ENCODE data around the gene CACNA1A.
"Not testable (repeated sequence)": the region's sequence is repeated elsewhere in the genome, so short reads cannot be mapped to it uniquely, and the experiment has no call there.

CACNA1A gene

GRCh38 chr19:13506471-13506820, at the start of gene CACNA1A:
CACNA1A (minus strand) TSS chr19:13506479; CDS start chr19:13506224, 255 bp downstream.
- DNase-seq = no peak

GRCh38 chr19:13554506-13555240, 48.4 kb upstream of the CACNA1A start:
- no peak for DNase-seq

- DNase-seq = no peak
These were observed 47.7 kb upstream of the CACNA1A start for GRCh38 chr19:13553880-13554400.

GRCh38 chr19:13548131-13548530, 41.9 kb upstream of the CACNA1A start:
- no peak for DNase-seq

GRCh38 chr19:13547102-13547501, 40.8 kb upstream of the CACNA1A start:
- no peak for DNase-seq

GRCh38 chr19:13544423-13544822, 38.1 kb upstream of the CACNA1A start:
- DNase-seq = no peak

- DNase-seq = no peak
These were observed 35.3 kb upstream of the CACNA1A start for GRCh38 chr19:13541554-13541953.

GRCh38 chr19:13539332-13539731, 33.1 kb upstream of the CACNA1A start:
- DNase-seq = no peak

GRCh38 chr19:13538601-13539253, 32.4 kb upstream of the CACNA1A start:
- no peak for DNase-seq

- DNase-seq = no peak
These were observed 31.2 kb upstream of the CACNA1A start for GRCh38 chr19:13537454-13537853.

- no peak for DNase-seq
These were observed 24.4 kb upstream of the CACNA1A start for GRCh38 chr19:13530720-13531119.

GRCh38 chr19:13529721-13530120, 23.4 kb upstream of the CACNA1A start:
- not testable (repeated sequence) for DNase-seq

GRCh38 chr19:13526552-13526951, 20.3 kb upstream of the CACNA1A start:
- peak; percentile 17 for DNase-seq

GRCh38 chr19:13521066-13521465, 14.8 kb upstream of the CACNA1A start:
- DNase-seq = no peak

GRCh38 chr19:13511947-13512346, 5.7 kb upstream of the CACNA1A start:
- no peak for DNase-seq

- DNase-seq = no peak
These were observed 853 bp upstream of the CACNA1A start for GRCh38 chr19:13507053-13507611.

- DNase-seq = no peak
These were observed 363 bp downstream of the CACNA1A start for GRCh38 chr19:13505761-13506470.

- DNase-seq = no peak
These were observed 1.0 kb downstream of the CACNA1A start for GRCh38 chr19:13505164-13505695.

- DNase-seq = no peak
These were observed 2.6 kb downstream of the CACNA1A start for GRCh38 chr19:13503570-13504235.

GRCh38 chr19:13502231-13502630, 4.0 kb downstream of the CACNA1A start:
- no peak for DNase-seq

GRCh38 chr19:13499692-13500091, 6.6 kb downstream of the CACNA1A start:
- DNase-seq = no peak

GRCh38 chr19:13493516-13494310, 12.6 kb downstream of the CACNA1A start:
- DNase-seq = no peak
